GM19238 (cell line): ENCODE measurements around the gene LEPROT.
"Not testable (repeated sequence)": the region's sequence is repeated elsewhere in the genome, so short reads cannot be mapped to it uniquely, and the experiment has no call there.

Experiments
- DNase-seq: peaks from one replicate; pipeline ENCODE4 v3.0.0; 2011; ENCODE audit warnings: low spot score; ENCODE audit not compliant: insufficient read length

The LEPROT gene, protein sequence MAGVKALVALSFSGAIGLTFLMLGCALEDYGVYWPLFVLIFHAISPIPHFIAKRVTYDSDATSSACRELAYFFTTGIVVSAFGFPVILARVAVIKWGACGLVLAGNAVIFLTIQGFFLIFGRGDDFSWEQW

DNA sequence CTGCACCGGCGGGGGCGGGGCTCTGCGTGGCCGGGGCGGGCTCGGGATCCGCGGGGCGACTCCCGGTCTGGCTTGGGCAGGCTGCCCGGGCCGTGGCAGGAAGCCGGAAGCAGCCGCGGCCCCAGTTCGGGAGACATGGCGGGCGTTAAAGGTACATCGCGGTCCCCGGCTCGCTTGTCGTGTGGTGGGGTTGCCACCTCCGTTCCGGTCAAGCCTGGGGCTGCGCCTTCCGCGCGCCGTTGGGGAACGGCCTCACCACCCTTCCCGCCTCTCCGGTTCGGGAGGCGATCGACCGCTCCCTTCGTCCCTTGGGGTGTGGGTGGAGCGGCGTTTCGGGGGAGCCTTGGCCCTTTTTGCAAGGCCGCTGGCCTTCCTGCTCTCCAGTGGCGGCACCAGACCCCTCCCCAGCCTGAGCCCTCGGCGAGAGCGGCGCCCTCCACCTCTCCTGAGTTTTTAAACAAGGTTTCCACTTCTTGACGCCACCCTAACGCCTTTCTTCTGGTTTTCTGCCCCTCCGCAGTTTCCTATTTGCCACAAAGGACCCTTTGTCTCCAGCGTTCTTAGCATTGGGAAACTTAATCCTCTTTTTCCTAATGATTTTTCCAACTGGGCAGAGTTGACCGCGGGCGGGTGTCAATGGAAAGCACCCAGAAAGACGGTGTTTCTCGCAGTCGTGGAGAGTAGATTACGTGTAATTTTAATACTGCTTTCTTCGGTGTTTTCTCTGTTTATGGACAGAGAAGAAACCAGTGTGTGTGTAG, at the start of gene LEPROT, which contains the start of gene LEPR:
Gene LEPROT, plus strand, starts transcription at position 79 of the 761 bp plus-strand sequence. Its CDS starts 57 bp downstream, at position 136.
Gene LEPR, plus strand, starts transcription at position 79 of the 761 bp plus-strand sequence. CDS start 144,898 bp downstream, outside the sequence.
- peak; percentile 80 for DNase-seq

DNA sequence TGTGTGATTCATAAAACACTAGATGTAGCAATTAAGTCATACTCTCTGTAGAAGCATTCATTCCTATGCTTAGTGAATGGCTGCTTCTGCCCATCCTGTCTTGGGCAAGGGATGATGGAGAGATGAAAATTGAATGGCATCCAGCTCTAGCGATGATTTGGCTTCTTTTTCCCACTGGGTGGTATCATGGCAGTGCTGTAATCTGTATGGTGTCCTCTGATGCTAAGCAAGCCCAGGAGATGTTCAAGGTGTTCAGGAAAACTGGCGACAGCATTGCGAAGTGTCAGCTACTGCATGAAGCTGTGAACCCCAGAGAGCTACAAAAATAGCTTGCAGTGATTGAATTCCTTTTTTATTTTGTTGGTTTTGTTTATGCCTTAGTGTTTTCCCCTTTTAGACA, 48.9 kb upstream of the LEPROT start:
- no peak for DNase-seq

DNA sequence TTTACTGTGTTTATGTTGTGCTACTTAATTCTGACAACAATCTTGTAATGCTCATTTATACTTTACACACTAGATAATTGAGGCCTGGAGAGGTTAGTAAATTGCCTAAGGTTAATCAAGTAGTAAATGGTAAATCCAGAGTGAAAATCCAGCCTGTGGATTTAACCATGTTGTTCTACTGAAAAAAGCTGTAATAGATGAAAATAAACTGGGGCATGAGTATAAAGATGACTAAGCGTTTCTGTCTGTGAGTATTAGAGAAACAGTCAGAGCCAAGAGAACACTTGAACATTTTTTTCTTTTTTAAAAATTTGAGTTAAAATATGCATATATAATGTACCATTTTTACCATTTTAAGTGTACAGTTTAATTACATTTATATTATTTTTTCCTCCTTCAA, 47.9 kb upstream of the LEPROT start:
- no peak for DNase-seq

DNA sequence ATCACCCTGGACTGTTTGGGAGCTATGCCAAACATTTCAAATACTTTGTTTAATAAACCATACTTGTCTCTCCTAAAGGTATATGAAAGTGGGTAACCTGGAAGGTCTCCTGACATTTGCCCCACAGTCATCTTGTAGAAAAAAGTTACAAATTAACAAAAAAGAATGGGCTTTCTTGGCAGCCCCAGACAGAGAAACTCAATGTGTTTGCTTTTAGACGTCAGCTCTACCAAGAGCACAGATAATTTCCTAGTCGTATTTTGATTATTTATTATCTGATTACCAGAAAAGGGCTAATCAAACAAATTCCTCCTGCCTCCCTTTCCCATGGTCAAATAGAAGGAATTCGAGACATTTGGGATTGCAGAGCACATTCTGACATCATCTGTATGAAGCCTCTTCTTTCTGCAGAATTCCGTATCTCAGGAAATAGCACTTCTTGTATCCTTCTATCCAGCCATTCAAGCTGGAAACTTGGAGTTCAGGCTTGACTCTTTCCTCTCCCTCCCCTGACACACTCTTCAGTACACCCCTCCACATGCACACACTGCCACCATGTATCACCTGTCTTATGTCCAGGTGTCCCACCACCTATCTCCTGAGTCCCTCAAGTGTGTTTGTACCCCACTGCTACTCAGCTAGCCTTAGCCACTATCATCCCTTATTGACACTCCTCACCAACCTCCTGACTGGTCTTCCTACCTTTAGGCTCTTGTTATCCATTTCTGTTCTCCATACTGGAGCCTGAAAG, 42.8 kb upstream of the LEPROT start:
- DNase-seq, result no peak

DNA sequence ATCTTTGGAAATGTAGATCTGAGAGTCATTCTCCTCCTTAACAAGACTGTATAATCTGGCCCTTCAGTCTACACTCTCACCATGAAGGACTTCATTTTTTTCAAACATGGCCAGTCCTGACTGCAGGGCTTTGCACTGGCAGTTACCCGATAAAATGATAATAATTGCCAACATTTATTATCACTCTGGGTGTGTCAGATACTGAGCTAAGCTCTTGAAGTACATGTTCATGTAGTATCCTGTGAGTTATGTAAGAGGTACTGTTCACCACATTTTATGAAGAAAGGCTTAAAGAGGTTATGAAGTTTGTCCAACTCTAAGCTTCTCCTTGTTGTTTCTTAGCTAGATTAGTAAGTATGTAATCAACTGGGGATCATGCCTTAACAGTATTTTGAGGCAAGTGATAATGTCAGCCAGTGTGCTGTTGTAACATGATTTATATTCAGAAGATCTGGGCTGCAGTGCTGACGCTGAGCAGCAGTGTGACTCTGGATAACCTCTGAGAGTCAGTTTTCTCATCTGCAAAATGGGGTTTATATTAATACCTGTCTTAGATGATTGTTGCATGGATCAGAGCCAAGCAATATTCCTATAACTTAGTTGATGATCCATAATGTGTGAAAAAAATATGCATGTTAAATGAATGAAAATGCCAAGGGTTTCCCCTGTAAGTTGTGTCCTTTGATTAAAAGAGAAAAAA, 42.1 kb upstream of the LEPROT start:
- no peak for DNase-seq

DNA sequence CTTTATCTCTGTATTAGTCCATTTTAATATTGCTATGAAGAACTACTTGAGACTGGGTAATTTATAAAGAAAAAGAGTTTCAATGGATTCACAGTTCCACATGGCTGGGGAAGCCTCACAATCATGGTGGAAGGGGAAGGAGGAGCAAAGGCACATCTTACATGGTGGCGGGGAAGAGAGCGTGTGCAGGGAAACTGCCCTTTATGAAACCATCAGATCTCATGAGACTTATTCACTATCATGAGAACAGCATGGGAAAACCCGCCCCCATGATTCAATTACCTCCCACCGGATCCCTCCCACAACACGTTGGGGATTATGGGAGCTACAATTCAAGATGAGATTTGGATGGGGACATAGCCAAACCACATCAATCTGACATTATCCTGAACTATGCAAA, 36.0 kb upstream of the LEPROT start:
- DNase-seq, result not testable (repeated sequence)

DNA sequence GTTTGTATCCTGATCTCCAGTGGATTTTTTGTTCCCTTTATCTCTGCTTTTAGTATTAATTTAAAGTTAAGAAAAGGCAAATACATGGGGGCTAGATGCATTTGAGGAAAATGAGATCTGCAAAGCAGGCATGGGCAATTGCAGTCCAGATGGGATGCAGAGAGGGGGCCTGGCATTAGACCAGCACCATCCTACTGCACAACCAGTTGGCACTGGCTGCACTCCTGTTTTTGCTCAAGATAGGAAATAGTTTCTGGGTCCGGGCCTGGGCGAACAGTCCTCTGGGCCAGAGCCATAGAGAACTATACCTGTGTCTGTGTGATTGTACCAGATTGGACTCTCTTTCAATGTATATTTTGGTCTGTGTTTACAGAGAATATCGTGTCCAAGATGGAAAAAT, 34.0 kb upstream of the LEPROT start:
- DNase-seq, result no peak

DNA sequence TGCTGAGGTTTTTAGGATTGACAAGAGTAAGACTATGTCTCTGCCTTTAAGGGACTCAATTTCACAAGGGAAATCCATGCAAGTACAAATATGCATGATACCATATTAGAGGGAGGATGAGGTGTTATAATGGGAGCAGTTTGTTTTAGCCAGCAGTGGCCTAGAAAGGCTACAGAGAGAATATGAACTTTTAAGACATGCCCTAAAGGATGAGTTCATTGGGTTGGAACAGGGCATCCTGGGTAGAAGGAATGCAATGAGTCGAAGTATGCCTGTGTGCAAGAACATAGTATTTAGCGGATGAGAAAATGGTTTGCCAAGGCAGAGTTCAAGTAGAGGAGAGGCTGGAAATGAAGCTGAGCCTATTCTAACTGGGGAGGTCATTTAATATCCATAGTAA, 32.6 kb upstream of the LEPROT start:
- DNase-seq, result no peak

DNA sequence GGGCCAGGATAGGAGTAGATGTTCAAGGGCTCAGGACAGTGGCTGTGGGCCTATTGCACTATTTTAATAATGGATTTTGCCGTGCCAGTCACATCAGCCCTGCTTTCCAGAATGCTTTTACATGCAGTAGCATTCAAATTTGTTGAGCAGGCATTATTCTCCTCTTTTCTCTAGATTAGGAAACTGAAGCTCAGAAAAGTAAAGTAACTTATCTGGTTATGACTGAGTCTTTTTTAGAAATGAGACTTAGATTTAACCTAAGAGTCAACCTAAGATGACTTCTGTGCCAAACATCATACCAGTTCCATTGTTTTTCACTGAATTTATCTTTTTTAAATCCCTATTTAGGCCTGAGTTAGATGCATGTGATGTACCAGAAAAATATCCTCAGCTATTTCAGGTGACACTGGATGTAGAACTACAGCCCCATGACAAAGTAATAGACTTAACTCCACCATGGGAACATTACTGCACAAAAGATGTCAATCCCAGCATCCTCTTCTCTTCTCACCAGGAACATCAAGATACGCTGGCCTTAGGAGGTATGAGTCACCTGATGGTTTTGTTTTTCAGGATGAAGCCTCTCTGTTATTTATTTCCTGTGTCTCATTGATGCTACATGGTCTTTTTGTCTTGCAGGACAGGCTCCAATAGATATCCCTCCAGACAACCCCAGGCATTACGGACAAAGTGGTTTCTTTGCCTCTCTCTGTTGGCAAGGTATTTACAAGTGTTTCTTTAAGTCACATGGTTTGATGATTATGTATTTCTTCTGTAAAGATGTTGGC, 31.4 kb upstream of the LEPROT start:
- no peak for DNase-seq

DNA sequence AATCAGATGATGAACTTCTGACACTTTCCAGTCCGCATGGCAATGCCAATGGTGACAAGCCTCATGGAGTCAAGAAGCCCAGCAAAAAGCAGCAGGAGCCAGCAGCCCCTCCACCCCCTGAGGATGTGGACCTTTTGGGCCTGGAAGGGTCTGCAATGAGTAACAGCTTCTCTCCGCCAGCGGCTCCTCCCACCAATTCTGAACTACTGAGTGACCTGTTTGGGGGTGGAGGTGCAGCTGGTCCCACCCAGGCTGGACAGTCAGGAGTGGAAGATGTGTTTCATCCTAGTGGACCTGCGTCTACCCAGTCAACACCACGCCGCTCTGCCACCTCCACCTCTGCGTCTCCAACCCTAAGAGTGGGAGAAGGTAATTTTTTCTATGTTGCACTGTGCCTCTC, 28.0 kb upstream of the LEPROT start:
- DNase-seq, result no peak

DNA sequence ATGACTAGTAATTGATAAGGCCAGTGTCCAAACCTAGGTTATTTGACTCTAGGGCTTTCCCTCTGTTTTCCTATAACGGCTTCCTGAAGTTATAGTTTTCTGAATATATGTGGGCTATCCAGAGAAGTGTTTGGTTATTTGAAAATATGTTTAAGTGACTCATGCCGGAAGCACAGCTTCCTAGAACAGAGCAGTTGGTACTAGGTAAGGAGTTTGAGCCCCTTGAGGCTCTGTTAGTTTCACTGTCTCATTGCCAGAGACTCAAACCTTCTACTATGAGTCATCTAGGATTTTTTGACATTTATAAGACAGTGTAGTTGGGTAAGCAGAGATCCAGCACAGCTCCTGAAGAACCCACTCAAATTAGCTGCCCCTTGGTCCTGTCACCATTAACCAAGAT, 27.1 kb upstream of the LEPROT start:
- DNase-seq, result no peak

DNA sequence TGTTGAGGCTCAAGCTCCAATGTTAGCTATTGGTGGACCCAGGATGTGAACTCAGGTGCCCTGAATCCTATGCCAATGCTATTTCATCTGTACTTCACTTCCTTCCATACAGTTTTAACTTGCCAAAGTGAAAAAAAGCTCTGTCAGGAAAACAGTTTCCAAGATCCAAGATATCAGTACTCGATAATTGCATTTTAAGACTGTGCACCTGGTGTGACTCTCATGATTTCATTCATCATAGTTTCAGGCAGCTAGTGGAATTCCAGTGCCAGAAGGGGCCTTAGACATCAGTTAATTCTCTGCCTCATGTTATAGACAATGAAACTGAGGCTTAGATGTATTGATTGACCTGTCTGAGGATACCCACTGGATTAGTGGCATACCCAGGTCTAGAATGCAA, 26.5 kb upstream of the LEPROT start:
- DNase-seq, result no peak

DNA sequence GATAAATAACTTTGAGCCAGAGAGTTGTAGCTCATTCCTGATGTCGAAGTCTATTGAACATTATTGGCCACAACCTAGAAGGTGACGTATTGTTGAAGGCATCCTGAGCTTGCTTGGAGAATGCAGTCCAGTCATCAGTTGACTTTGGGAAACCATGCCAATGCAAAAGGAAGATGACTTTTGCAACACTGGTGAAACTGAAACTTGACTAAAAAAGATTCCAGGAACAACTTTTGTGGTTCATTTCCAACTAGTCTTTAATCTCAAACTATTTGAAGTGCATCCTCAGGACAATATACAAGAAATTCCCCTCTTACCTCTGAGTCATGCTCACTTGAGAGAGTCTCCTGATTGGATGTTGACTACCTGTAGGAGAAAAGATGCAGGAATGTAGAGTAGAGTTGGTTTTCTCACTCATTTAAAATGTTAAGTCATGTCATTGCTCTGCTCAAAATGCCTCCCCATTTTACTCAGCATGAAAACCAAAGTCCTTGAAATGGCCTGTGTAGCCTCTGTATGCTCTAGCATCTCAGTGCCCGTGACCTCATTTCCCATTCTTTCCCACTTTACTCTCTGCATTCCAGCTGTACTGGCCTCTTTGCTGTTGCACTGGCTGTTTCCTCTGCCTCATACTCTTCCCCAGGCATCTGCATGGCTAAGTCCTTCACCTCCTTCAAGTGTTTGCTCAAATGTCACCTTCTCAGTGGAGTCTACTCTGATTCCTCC, 24.4 kb upstream of the LEPROT start:
- DNase-seq, result no peak

DNA sequence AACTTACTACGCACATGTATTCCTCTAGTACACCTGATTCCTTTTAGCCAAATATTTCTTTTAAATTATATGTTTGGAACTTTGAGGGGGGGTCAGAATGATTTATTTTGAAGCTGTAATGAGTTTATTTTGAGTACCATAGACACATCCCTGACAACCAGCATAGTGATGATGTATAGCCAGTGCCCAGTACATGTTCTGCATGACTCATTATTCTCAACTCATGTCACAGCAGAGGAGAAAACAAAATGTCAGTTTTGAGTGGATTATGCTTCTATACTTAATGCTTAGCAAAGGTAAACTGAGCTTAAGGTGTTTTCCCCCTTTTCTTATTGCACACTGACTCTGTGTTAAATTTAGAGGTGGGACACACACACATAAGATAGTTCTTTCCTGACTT, 22.4 kb upstream of the LEPROT start:
- DNase-seq, result no peak

DNA sequence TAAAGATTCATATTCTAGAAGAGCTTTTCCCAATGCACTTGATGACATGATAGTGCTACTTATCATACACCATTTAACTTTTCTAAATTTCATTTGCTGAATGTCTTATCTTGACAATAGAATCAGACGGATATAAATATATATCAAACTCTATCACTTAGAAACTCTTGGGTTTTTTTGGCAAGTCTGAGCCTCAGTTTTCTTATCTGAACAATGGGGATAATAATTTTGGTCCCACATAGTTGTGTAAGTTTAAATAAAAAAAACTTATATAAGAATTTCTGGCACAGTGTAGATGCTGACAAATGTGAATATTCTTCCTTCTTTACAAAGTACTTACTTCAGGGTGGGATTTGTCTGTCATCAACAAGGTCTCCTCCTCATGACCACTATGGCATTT, 21.5 kb upstream of the LEPROT start:
- DNase-seq, result no peak

DNA sequence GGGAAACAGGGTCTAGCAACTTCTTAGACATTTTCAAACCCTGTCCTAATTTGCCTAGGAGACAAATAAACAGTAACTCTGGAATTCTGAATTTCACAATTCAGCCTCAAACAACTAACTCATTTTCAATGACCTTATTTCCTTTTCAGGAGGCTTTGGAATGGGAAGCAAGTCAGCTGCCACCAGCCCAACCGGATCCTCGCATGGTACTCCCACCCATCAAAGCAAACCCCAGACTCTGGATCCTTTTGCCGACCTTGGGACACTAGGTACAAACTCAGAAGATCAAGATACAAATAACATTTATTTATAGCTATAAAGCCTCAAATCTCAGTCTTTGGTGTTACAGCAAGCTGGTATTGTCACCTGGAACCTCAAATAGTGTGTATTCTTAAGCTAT, 18.9 kb upstream of the LEPROT start:
- DNase-seq, result no peak

DNA sequence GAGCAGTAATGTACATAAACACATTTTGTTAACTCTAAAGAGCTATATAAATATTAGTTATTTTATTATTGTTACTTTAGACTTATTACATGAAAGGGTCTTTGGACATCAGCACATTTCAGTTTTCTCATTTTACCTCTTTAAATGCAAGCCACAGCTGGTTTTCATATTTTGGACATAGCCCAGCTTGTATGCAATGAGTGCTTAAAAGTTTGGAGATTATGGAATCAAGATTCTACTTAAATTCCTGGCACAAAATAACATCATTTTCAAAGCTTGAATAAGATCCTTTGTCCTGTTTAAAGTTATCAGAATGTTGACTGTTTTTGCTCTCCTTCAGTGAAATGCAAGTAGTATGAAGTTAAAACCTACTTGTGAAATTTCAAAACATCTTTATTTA, 15.5 kb upstream of the LEPROT start:
- DNase-seq, result no peak

DNA sequence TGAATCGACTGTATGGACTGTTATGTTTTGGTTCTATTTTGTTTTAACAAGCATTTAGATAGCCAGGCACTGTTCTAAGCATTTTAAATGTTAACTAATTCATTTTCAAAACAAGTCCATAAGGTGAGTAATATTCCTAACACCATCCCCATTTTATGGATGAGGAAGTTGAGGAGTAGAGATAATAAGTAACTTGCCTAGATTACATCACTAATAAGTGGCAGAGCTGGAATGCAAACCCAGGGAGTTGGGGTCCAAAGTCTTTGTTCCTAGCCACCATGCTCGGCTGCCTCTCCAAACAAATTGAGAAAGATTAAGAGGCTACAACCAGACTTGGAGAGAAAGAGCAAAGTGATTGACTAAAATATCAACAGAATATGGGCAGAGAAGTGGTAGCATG, 12.6 kb upstream of the LEPROT start:
- DNase-seq, result no peak

DNA sequence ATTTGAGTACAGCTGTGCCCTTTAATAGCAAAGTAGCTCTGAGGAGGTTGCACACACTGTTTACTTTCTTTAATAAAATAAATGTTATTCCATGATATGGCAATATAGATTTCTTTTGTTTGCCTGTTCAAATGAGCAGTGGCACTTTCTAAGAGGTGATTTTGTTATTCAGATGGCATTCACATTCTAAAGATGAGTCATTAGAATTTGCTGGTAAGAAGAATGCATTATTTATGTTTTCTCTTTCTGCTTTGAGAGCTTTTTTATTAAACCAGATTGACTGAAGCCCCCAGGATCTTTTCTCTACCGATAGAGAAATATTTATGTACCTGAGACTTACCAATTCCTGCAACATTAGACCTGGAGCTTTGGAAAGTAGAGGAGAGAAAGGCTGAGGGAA, 11.2 kb upstream of the LEPROT start:
- no peak for DNase-seq

DNA sequence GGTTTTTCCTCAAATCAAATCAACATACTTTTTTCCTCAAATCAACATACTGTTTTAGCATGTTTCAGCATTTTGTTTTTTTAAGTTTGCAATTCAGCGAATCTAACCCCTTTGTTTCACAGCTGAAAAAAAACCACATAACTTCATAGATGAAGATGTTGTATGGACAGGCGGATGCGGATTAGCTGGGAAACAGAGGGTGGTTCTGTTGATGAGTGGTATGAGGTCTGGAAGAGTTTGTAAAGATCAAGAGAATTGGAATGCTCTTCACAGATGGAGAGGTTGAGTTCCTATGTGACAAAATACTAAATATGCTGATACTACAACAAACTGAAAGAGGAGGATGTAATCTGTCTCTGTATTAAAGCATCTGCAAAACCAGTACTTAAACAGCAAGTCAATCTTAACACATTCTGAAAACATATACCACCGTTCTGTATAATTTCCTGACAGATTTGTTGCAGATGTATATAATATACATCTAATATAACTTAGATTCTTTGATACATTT, 10.6 kb upstream of the LEPROT start:
- no peak for DNase-seq
